T1000 (cell line): ENCODE results near the gene OR14A16.

Source experiments
- DNase-seq: peaks from one replicate; lab custom pipeline; 2025; ENCODE audit warnings: mixed read lengths; lab: John Stamatoyannopoulos, UW

Gene OR14A16

DNA sequence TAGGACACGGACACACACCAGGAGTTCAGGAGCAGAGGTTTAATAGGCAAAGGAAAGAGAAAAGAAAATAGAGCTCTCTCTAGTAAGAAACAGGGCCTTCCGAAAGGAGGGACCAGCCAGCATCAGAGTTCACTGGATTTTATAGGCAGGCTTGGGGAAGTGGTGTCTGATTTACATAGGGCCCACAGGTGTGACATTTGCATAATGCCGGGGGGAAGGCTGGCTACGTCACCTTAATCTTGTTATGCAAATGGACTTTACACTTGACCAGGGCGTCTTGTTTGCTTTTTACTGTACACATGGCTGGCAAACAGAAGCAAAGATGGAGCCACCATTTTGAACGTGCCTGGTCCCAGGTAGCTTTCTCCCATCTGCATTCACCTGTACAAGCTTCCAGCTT lies at the start of gene OR14A16:
TSS of gene OR14A16 (minus strand) at position 97 of the 400 bp plus-strand sequence. CDS start 8,390 bp downstream, outside the sequence.
- DNase-seq, result no peak

DNA sequence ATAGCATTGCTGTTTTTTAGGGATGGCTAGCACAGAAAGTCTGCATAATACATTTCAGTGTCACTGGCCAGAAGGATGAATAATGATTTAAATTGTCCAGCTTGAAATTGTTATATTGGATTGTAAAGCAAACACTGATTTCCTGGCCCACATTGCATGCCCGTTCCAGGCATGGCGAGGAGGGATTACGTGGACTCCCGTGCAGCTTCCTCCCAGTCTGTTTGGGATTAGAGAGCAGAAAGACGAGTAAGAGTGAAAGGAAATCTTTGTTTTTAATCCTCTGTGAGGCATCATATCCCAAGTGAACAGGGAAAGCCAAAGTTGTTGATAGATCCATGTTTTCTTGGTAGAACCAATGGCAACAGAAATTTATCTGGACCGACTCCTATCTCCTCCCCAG lies 41.5 kb upstream of the OR14A16 start:
- no peak for DNase-seq

DNA sequence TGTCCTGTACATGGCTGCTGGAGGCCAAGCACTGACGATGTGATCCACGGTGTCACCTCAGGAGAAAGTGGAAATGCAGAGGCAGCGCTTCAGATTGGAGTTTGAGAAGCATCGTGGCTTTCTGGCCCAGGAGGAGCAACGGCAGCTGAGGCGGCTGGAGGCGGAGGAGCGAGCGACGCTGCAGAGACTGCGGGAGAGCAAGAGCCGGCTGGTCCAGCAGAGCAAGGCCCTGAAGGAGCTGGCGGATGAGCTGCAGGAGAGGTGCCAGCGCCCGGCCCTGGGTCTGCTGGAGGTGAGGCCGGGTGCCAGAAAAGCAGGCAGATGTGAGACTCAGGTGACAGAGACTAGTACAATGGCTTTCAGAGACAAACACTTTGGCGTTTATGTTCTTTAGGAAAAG lies 40.7 kb upstream of the OR14A16 start:
- DNase-seq, result no peak

DNA sequence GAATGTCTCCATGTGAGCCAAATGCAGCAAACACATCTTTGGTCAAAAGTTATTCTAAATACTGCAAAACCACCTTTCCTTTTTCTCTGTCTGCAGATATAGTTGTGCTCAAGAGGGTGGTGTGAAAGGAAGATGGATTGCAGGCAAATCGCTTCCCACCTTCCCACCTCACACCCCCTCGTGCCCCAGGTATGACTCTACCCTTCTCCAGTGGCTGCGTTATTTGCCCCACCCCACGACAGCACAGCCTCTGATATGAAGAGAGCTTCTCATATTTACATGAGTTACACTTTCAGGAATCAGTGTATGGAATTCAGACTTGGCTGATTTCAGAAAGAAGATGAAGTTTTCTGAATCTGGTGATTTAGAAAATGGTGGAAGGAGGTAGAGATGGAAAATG lies 38.8 kb upstream of the OR14A16 start:
- DNase-seq, result no peak

DNA sequence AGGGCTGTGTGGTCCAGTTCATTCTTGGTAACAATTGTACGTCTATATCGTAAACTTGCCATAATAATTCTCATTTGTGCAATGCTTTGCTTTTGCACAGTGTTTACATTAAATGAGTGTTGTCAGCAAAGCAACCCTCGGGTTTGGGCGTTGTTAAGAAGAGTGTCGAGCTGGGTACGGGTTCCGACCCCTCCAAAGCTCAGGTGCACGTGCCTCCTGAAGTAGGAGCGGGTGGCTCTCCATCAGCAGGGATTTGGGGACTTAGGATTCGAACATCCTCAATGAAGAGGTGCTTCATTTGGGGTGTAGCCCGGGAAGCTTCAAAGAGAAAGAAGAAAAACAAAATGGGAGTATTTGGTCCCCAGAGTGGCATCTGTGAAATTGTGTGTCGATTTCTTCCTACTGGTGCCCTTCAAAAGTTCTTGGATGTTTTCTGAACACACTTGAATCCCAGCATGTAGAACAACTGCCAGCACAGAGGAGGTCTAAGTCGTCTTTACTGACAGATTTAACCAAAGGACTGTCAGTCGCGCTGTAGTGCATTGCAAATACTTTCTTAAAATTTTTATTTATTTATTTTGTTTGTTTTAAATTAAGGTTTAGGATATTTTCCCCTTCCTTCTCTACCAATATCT lies 34.2 kb upstream of the OR14A16 start:
- no peak for DNase-seq

DNA sequence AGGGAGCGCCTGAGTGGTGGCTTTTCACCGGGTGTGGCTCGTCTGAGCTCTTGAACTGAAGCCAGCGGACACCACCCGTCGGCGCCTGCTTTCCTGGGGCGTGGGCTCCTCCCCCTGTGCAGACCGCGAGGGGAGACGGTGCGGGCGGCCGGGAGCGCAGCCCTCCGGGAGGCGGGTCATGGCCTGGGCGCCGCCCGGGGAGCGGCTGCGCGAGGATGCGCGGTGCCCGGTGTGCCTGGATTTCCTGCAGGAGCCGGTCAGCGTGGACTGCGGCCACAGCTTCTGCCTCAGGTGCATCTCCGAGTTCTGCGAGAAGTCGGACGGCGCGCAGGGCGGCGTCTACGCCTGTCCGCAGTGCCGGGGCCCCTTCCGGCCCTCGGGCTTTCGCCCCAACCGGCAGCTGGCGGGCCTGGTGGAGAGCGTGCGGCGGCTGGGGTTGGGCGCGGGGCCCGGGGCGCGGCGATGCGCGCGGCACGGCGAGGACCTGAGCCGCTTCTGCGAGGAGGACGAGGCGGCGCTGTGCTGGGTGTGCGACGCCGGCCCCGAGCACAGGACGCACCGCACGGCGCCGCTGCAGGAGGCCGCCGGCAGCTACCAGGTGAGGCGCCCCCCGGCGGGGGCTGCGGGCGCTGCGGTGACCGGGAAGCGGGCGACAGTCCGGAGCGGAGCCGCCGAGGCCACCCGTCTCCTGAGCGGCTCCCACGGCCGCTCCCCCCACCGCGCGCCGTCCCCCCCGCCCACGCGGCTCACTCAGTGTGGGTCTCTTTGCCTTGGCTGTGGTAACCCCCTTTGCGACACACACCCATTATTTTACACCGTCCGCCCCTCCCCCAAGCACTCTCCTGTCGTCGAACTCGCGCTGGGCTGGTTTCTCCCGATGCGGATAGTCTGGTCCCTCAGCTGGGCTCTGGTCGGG lies 33.4 kb upstream of the OR14A16 start, which contains the start of gene TRIM58:
TSS of gene TRIM58 (plus strand) at position 119 of the 916 bp plus-strand sequence. CDS start at position 179, 60 bp downstream.
- peak; percentile 53 for DNase-seq

DNA sequence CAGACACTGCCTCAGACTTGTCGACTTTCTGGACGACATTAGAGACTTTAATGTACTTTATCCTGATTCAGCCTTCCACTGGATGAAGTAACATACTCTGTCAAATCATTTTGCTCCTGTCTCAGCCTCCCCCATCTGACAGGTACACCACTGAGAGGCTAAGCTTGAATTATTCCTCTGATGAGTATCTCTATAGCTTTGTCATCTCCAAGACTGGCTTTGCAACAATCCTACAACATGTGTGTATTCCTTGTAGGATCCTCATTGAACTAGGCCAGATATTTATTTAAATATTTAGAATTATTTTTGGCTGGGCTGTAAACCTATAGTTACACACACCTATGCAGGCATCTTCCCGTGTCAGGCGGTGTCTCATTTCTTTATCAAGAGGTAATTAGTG lies 32.0 kb upstream of the OR14A16 start:
- DNase-seq, result no peak

- no peak for DNase-seq
Measured at GRCh38 chr1:247854899-247855545, 31.1 kb upstream of the OR14A16 start.

DNA sequence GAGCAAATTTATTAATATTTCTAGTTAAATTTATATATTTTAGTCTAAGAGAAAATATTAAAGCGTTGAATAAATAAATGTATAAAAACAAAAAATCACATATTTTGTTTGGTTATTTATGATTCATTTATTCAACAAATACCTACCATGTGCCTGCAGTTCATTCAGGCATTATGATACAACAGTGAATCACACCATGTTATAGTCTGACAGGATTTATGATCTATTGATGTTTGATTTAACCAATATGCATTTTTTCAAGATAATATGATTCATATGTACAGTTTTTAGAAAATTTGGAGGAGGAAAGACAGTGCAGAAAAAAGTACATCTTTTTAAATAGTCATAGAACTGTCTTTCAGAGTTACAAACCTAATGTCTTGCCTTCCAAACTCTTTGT lies 25.7 kb upstream of the OR14A16 start:
- no peak for DNase-seq

- no peak for DNase-seq
Measured at GRCh38 chr1:247848346-247848745, 24.4 kb upstream of the OR14A16 start.

- no peak for DNase-seq
Measured at GRCh38 chr1:247845693-247846017, 21.7 kb upstream of the OR14A16 start.

DNA sequence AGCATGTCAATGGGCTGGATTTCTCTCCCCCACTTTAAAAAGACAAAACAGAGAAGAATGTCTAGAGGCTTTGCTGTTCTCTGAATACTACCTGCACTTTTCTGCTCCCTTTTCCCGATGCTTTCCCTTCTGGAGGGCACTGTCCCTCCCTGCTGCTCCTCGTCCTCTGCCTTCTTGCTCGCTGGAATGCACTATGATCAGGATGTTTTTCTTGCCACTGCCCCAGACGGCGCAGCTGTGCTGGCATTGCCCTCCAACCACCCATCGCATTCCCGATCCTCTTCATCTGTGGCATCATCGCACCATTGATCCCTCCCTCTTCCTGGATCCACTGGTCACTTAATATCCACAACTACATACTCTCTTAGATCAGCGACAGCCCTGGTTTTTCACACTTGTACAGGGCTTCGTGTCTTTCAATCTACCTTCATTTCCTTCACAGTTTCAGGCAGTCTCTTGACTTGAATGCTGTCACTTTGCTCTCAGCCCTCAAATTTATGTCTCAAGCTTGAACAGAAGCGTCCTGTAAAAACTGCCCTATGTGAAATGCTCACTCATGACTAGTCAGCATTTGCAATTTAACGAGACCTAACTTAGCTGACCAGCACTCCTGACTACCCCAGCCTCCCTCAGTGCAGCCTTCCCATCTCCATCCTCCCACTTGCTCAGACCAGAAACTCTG lies 21.2 kb upstream of the OR14A16 start:
- no peak for DNase-seq

GRCh38 chr1:247843411-247843810 lies 19.5 kb upstream of the OR14A16 start:
- DNase-seq, result no peak

GRCh38 chr1:247841796-247842195 lies 17.9 kb upstream of the OR14A16 start, which contains the start of gene OR11L1:
OR11L1 (minus strand) TSS chr1:247841896; CDS start chr1:247841896, 0 bp downstream.
- no peak for DNase-seq

GRCh38 chr1:247840818-247841217 lies 16.9 kb upstream of the OR14A16 start:
- DNase-seq, result no peak

GRCh38 chr1:247833601-247834000 lies 9.7 kb upstream of the OR14A16 start:
- no peak for DNase-seq

GRCh38 chr1:247829656-247830055 lies 5.7 kb upstream of the OR14A16 start:
- no peak for DNase-seq

GRCh38 chr1:247825362-247825761 lies 1.4 kb upstream of the OR14A16 start:
- DNase-seq, result no peak

DNA sequence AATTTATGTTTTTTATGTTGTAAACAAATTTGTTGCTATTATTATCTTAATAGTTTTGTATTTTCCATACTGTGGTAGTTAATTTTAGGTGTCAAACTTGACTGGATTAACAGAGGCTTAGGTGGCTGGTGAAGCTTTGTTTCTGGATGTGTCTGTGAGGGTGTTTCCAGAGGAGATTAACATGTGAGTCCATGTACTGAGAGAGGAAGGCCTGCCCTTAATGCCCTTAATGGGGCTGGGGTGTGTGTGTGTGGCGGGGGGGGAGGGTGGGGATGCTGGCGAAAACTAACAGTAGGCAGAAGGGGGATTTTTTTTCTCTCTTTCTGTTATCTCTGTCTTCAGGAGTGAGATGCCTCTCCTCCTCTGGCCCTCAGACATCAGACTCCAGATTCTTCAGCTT lies 1.9 kb downstream of the OR14A16 start:
- DNase-seq, result no peak

GRCh38 chr1:247812637-247813036 lies 11.3 kb downstream of the OR14A16 start:
- no peak for DNase-seq

GRCh38 chr1:247797518-247797917 lies 26.4 kb downstream of the OR14A16 start:
- DNase-seq, result no peak

DNA sequence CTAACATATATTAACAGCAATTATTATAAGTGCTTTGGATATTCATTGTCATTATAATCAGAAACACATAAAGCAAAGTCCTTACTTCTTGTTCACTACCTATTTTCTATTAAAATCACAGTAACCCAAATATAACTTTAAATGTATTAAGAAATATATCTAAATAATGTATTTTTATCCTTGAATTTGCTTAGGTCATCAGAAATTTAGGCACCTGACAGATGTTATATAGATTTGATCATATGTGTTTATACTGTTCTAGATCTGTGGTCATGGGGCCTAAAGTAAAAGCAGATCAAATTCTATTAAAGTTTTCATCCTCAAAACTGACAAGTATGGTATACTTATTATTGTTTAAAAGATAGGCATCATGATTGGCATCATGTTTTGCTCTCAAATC lies 54.3 kb downstream of the OR14A16 start:
- DNase-seq, result no peak
